HG03432 (cell line): ENCODE measurements around the gene CNPY3.

Source experiments
- ATAC-seq: cut with Tn5 transposase; IDR thresholded peaks from one replicate; pipeline ENCODE4 v1.9.1; 2021; ENCODE audit warnings: mild to moderate bottlenecking, moderate library complexity; ENCODE audit not compliant: unreplicated experiment

Gene CNPY3

DNA sequence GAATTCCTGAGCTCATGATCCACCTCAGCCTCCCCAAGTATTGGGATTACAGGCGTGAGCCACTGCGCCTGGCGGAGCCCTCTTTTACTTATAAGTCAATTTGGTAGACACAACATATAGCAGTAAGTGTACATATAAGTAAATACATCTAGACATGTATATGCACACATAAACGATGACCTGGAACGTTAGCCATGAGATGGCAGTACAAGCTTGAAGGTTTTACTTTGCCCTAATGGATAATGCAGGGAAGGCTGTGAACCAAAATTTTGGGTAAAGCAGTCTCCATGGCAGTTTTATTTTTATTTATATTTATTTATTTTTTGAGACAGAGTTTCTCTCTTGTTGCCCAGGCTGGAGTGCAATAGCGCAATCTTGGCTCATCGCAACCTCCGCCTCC, 28.8 kb downstream of the CNPY3 start:
- no peak for ATAC-seq

DNA sequence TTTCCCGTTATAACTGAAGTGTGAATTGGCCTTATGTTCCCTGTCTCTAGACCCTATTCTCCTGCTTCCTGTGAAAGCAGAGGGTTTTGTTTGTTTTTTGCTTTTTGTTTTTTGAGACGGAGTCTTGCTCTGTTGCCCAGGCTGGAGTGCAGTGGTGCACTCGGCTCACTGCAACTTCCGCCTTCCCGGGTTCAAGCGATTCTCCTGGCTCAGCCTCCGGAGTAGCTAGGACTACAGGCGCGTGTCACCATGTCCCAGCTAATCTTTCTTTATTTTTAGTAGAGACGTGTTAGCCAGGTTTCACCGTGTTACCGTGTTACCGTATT, 30.6 kb downstream of the CNPY3 start:
- ATAC-seq = no peak

DNA sequence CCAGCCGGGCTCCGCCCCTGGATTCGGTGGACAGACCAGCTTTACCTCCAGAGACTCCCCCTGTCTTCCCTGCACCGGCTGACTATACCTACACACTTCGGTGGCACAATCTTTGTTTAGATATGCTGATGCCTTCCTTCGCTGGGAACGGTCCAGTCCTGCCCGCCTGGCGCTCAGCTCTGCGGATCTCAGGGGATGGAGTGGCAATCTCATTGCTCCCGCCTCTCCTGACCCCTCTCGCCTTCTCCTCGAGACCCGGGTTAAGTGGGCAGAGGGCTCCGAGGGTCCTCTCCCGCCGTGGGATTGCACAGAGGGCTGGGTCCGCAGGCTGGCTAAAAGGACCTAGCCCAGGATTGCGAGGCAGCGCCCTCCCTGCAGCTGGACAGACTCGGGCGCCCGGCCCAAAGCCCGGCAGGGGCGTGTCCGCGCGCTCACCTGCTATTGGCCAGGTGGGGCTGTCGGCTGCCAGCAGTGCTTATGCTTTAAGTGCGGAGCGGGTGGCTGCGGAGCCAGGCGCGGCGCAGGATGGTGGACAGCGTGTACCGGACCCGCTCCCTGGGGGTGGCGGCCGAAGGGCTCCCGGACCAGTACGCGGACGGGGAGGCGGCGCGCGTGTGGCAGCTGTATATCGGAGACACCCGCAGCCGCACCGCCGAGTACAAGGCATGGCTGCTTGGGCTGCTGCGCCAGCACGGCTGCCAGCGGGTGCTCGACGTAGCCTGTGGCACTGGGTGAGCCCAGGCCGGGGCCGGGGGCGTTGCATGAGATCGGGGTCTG, 31.2 kb downstream of the CNPY3 start, which contains the start of gene GNMT:
Gene GNMT, plus strand, starts transcription at position 512 of the 777 bp plus-strand sequence. Its CDS starts 14 bp downstream, at position 526.
- ATAC-seq = no peak

DNA sequence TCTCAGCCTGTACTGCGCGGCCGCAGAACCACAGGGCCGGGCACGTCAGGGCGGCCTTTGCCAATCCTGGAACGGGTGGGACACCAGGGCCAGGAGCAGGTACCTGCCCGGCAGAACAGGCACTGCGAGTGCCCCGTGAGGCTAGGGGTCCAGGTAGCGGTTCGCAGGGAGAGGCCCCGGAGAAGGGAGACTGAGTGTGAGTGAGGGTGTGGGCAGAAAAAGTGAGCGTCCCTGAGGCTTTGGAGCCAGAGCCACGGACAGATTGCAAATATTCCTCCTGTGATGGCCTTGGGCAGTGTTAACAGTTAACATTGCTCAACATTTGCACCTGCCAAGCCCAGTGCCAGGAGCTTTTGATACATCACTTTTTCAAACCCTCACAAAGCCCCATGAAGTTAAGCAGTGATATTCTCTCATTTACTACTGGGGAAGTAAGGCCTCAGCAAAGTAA, 31.8 kb downstream of the CNPY3 start:
- no peak for ATAC-seq

DNA sequence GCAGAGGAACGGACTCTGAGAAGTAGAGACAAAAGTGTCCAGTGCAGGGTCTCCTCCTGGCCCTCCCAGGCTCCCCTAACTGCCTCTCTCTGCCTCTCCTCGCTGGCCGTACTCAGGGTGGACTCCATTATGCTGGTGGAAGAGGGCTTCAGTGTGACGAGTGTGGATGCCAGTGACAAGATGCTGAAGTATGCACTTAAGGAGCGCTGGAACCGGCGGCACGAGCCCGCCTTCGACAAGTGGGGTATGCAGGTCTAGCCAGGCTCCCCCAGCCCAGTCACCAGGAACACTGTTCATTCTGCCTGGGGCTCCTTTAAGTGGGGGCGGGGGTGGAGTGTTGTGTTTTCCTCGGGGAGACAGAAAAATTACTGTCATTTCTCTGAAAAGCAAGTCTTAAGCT, 32.8 kb downstream of the CNPY3 start:
- ATAC-seq = no peak

DNA sequence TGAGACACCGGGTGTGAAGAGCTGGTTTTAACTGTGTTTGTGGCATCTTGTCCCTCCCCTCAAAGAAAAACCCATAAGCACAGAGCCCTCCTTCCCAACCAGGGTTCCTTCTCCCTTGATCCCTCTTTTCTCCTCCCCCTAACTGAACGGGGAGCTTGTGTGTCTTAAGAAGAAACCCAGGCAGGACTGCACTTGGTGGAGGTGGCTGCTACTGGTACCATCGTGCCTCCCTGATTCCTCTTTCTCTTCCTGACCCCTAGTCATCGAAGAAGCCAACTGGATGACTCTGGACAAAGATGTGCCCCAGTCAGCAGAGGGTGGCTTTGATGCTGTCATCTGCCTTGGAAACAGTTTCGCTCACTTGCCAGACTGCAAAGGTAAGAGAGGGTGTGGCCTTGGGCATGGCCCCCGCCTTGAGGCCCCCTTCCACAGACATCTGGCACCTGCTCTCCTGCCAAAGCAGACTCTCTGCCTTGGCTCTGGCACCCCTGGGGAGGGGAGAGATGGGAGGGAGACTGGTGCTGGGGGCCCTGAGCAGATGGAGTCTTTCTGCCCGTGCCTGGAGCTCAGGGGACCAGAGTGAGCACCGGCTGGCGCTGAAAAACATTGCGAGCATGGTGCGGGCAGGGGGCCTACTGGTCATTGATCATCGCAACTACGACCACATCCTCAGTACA, 33.4 kb downstream of the CNPY3 start:
- no peak for ATAC-seq

DNA sequence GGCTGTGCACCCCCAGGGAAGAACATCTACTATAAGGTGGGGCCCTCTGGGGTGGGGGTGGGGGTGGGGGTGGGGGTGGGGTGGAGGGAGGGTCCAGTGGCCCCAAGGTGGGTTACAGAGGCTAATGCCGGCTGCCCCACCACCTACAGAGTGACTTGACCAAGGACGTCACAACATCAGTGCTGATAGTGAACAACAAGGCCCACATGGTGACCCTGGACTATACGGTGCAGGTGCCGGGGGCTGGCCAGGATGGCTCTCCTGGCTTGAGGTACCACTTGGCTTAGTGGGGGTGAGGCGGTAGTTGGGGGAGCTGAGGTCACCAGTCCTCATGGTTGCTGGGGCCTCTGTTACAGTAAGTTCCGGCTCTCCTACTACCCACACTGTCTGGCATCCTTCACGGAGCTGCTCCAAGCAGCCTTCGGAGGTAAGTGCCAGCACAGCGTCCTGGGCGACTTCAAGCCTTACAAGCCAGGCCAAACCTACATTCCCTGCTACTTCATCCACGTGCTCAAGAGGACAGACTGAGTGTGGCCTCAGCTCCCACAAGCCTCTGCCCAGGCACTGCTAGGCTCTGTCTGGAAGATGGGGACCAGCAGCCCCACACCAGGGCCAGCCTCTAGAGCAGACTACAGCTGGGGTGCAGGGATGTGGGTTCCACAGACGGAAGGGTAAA, 34.0 kb downstream of the CNPY3 start:
- ATAC-seq = no peak

DNA sequence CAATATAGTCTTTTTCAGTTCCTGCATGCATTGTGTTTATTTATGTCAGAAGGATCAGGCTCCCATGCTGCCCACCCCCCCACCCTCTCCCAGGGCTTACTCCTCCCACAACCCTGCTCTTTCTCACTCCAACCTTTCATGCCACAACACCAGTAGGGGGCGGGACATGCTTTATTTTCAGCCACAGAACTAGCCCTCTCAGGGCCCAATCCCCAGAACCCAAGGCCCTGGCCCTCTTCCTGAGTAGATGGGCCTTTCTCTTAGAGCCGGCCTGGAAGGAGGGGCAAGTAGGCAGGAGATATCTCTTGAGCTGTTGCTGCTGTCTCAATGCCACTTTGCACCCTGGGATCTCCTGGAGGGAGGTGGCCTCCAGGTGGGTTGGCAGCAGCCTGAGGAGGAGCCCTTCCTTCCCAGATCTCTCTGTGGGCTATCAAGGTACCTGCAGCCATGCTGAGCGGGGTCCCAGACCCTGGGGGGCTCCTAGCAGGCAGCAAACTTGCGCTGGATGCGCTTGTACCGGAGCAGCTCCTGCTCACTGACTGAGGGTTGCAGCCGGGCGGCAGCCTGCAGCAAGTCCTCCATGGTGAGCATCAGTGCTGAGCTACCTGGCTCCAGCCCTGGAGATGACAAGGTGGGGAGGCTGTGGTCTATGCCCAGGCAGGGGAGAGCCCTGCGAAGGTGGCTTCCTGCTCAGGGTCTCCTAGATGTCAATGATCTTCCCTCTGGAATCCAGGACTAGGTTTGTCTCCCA, 34.8 kb downstream of the CNPY3 start:
- ATAC-seq = no peak

DNA sequence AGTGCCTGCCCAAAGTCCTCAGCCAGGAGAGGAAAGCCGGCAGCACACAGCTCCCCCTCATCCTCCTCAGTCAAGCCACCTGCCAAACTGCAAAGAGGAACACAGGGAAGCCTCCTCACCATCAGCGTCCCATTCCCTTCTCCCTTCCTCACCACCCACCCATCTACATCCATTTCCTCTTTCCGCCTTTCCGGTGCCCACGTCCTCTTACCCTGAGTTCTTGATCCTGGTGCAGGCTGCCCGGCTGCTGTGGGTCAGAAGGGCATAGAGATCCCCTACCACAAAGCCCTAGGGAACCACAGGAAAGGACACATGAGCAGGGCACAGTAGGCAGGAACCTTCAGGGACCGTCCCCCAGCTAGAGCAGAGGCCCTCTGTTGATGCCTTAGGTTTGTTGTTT, 37.3 kb downstream of the CNPY3 start:
- ATAC-seq = no peak

DNA sequence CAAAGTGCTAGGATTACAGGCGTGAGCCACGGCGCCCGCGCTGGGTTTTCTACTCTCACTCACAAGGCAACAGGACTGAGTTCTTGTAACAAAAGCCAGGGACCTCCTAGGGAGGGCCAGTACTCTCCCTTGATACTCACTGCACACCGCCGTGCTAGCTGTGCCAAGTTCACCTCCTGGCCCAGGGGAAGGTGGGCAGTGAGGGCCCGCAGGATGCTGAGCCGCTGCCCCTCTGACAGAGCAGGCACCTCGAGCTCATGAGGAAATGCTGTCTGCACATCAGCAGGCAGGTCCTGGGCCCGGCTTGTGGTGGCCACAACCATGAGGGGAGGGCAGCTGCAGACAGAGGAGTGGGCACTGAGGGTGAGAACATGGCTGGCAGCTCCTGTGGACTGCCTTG, 37.9 kb downstream of the CNPY3 start:
- no peak for ATAC-seq

DNA sequence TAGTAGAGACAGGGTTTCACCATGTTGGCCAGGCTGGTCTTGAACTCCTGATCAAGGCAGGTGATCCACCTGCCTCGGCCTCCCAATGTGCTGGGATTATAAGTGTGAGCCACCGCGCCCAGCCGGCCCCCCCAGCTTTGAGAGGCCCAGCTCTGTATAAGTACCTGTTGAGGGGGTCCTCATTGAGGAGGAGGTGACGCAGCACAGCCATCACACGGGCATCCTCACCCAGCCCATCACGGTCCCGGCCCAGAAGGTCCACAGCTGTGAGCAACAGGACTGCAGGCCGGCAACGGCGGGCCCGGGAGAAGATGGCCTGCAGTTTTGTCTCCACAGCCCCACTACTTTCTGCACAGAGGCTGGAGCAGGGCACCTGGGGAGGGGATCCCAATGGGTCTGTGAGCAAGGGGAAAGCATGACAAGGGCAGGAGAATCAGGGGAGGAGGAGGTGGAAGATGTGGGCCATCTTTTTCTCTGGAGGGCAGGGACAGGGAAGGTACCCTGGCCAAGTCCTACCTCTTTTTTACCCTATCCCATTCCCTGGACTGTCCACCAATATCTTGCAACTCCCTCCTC, 38.9 kb downstream of the CNPY3 start:
- ATAC-seq = no peak

DNA sequence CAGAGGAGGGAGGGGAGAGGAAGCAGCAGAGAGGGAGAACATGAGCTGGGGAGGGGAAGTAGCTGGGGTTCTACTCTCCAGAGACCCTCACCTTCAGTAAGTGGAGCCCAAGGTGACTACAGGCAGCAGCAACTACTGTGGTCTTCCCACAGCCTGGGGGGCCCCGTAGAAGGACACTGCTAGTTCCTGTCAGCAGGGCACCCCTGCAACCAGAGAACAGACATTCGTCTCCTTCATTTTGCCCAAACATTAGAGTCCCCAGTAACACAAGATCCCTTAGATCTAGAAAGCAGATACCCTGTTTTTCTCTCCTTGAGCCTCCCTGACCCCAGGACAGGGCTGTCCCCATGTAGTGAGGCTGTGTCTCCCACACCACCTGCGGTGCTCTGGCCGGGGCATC, 39.5 kb downstream of the CNPY3 start:
- no peak for ATAC-seq

DNA sequence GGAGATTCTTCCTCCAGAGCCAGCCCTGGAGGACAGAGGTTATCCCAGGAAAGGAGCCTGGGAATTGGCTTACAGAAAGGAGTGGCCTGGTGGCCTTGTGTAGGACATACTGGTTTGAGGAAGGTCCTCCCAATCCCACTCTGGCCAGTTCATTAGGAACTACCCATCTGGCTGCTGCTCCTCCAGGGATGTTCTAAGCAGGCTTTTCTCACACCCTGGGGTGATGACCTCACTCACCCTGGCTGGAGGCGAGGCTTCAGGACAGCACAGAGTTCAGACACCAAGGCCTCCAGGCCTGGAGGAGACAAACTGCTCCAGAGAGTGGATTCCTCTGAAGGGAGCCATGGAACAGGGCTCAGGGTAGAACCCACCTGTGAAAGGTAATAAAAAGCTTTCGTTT, 40.2 kb downstream of the CNPY3 start:
- no peak for ATAC-seq

DNA sequence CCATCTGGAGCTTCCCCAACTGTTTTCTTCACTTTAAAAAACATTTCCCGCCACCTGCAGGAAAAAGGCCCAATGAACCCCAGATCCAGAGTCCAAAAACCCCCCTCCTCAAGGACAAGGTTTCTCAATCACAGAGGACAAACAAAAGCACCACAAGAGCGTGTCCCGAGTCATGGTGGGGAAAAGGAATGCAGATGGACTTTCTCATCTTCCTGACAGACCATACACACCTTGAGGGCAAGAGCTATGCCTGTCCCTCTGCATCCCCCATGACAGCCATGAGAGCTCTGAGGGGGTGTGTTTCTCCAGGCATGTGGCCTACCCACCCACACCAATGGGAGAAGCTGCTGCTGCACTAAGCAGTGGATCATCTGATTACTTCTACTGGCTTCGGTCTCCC, 40.7 kb downstream of the CNPY3 start:
- ATAC-seq = no peak

DNA sequence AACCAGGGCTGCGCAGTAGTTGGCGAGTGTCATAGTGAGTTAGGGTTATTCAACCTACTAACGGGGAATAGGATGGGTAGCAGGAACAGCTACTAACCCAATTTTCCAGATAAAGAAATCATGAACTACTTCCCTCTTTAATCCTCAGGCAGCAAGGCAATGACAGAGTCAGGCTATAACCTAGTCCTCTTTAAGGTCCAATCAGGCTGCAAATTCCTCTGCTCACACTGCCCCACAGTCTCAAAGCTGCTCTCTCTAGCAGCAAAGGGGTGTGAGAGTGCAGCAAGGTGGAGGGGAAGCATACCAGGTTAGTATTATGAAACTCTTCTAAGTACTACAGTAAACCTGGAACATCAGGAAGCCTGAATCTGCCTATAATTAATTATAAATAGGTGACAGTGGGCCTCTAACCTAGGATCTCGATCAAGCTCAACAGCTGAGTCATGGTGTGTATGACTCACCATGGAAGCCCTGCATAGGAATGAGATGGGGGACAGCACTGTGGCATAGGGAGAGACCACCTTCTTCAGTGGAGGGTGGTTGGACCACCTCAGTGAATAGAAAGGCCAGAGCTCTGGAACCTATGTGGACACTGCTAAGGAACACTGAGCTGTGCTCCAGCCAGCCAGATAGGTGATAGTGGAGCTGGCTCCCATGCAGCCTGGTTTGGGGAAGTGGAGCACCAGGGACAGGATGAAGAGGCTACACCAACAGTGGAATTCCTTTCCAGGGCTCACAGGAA, 41.8 kb downstream of the CNPY3 start:
- ATAC-seq = no peak

DNA sequence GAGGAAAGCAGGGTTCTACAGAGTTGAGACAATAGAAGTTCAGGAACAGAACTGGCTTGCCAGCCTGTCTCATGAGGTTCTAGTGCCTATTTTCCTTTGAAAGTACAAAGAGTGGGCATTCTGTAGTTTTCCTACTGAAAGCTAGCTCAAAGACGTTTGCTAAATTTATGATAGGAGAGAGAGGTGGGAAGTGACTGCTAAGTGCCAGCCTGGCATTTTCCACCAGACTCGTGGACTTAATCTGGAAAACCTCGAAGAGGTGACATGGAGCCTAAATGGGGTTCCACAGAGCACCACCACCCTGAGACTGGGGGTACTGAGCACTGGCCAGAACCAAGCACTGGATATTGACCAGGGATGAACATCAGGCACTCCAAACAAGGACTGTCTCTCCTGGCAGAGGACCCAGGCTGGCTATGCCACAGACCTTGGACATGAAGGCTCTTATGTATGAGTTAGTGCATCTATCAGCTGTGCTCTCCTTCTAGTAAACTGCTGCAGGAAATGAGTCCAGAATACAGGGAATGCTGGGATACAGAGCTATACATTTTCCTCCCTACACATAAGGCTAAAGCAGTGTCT, 42.6 kb downstream of the CNPY3 start:
- no peak for ATAC-seq

DNA sequence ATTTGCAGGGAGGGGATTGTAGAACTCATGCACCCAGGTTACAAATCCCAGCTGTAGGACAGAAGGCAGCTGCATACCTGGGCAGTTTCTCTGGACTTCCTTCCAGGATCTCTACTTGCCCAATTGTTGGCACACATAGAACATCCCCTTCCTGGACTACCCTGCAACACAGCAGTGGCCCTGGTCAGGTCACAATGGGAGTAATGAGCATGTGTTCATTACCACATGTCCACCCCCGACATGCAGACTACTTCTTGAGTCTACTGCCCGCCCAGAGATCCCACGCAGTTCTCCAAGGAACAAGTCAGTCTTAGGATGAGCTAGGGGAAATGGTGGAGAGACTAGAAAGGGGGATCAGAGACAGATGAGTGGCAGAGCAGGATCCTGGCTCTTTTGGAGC, 44.6 kb downstream of the CNPY3 start:
- no peak for ATAC-seq

DNA sequence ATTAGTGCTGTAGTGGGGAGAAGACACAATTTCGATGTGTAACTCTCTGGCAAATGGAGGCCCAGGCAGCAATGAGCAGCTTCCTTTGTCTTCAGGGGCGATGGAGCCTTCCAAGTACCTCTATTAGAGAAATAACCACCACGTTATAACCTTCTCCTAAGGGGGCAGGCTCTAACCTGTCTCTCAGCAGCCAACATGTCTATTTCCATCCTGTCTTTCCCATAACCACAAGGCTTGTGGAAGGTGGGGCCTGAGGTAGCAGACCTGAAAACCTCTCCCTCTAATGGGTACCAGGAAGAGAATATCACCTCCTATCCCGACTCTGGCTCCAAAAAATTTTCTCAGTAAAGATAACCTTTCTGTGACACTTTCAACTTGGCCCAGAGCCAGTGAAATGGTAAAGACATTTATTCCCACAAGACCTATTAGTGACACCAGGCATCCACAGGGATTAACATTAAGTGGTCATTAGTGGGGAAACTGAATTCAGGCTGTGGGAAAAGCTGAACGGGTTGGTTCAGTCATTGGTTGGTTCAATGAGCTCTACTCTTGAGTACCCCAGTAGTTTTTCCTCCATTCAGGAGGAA, 45.7 kb downstream of the CNPY3 start:
- no peak for ATAC-seq

DNA sequence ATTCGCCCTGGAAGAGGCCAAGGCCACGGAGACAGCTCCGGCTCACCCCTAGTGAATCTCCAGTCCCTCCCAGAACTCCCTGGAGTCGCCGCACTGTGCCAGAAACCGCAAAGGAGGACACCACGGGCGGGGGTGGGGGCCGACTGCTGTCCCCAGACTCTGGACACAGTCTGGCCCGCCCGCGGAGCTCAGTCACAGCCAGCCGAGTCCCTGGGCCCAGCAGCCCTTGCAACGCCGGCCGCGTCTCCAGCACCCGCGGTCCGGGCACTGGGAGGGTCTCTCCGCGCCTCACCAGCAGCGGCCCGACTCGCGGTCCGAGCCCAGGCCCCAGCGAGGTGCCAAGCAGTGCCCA, 49.2 kb downstream of the CNPY3 start:
- ATAC-seq = no peak
